C4-2B (cell line): Measurements from ENCODE around the gene ELOVL7.

Experiments used
- H3K27ac ChIP-seq: fragments of 450-650 bp; 2 replicates; pipeline ENCODE4 v1.5.1; 2017
- ZFX ChIP-seq: fragments of 450-650 bp; IDR thresholded peaks from 2 replicates; pipeline ENCODE4 v1.6.1; 2017
- TF ChIP-seq, protein P1 (sequence below): fragments of 450-650 bp; conservative IDR thresholded peaks from 2 replicates; pipeline ENCODE4 v1.5.1; 2017; ENCODE audit warnings: mild to moderate bottlenecking

Gene ELOVL7

DNA sequence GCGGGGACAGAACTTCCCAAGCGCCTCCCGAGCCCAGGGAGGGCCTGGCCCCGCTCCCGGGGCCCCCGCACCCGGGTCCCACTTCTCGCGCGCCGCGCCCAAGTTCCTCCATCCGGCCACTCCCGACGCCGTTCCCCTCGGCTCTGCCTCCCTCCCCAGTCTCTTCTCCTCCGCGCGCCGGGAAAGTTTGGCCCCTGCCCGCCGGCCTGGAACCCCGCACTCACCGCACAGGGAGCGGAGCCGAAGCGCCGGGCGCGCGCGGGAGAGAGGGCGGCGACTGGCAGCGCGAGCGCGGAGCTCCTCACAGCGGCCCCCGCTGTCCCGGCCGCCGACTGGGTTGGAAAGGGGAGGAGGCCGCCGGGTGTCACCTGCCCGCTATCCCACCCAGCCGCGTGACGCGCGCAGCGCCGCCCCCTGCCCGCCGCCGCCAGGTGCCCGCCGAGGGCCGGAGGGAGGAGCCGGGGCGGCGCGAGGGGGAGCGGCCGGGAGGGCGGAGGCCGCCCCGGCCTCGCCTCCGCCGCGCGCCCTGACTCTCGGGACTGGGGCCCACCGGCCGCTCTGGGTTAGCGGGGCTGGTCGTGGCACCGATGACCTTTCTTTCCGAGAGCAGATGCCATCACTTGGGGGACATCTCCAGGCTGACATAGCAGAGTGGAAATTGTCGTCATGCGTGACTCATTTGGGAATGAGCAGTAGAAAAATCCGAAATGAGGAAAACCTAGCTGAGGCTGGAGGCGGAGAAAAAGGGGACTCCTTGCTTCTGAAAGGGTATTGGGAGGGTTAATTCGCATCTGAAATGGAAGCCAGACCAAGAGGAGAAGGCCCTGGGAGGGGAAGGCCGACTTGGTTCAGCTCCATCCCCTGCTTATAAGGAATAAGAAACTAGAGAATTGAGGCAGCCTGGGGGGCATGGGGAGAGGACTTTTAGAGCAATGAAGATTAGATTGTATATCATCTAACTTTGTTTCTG lies at the start of gene ELOVL7:
TSS of gene ELOVL7 (minus strand) at position 334 of the 970 bp plus-strand sequence. CDS start 56,872 bp downstream, outside the sequence.
- peak within 1 kb of the TSS; percentile 99 for H3K27ac ChIP-seq
- 0 out of 2 replicates have a peak, but pooled peaks have one; percentile 37 for TF ChIP-seq ZFX
- TF ChIP-seq, protein P1, sequence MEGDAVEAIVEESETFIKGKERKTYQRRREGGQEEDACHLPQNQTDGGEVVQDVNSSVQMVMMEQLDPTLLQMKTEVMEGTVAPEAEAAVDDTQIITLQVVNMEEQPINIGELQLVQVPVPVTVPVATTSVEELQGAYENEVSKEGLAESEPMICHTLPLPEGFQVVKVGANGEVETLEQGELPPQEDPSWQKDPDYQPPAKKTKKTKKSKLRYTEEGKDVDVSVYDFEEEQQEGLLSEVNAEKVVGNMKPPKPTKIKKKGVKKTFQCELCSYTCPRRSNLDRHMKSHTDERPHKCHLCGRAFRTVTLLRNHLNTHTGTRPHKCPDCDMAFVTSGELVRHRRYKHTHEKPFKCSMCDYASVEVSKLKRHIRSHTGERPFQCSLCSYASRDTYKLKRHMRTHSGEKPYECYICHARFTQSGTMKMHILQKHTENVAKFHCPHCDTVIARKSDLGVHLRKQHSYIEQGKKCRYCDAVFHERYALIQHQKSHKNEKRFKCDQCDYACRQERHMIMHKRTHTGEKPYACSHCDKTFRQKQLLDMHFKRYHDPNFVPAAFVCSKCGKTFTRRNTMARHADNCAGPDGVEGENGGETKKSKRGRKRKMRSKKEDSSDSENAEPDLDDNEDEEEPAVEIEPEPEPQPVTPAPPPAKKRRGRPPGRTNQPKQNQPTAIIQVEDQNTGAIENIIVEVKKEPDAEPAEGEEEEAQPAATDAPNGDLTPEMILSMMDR, result peak; percentile 79

GRCh38 chr5:60893521-60893920 lies 49.5 kb upstream of the ELOVL7 start:
- TF ChIP-seq, protein P1, result no peak

GRCh38 chr5:60891667-60892066 lies 47.6 kb upstream of the ELOVL7 start:
- TF ChIP-seq, protein P1, result no peak
- TF ChIP-seq ZFX, result no peak
- no peak overlapping the region for H3K27ac ChIP-seq

More at GRCh38 chr5:60893521-60893920, 49.5 kb upstream of the ELOVL7 start:
- no peak overlapping the region for H3K27ac ChIP-seq

- TF ChIP-seq, protein P1, result no peak
- TF ChIP-seq ZFX, result no peak
- no peak overlapping the region for H3K27ac ChIP-seq
Measured at GRCh38 chr5:60888359-60889061, 44.4 kb upstream of the ELOVL7 start.

DNA sequence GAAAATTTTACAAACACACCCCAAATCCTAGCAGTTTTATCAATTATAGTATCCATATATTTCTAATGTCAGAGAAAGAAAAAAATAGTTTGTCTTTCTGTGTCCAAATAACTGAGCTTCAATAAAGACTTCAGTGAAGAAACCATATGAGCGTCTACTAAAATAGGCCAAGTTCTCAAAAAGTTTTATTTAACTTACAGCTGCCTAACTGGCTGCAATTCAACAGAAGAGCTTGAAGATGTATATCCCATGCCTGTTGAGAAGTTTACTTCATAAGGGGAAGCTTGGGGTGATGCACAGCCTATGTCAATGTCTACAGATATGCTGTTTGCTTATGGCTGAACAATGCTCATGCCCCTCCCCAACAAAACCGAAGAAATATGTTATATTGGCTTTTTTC lies 43.7 kb upstream of the ELOVL7 start:
- TF ChIP-seq, protein P1, result no peak
- TF ChIP-seq ZFX, result no peak
- H3K27ac ChIP-seq, result no peak overlapping the region

GRCh38 chr5:60887096-60887495 lies 43.0 kb upstream of the ELOVL7 start:
- H3K27ac ChIP-seq, result no peak overlapping the region
- TF ChIP-seq ZFX, result no peak
- TF ChIP-seq, protein P1, result no peak

DNA sequence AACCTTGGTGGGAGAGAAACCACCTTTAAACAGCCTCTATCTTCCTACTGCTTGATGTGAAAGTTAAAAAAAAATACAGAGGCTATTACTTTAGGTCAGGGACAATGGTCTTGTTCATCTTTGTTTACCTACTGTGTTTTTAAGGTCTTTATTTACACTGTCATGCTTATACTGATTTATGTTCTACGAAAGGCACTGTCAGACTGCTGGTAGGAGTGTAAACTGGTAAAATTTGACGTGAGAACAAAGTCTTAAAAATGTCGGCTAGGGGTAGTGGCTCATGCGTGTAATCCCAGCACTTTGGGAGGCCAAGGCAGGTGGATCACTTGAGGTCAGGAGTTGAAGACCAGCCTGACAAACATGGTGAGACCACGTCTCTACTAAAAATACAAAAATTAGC lies 42.1 kb upstream of the ELOVL7 start:
- H3K27ac ChIP-seq, result no peak overlapping the region
- no peak for TF ChIP-seq ZFX
- TF ChIP-seq, protein P1, result no peak
